A673 (cell line): ENCODE results near the gene TENM3.

Experiments
- EZH2 ChIP-seq: fragments of 200-600 bp; sonication (generic); IDR thresholded peaks from 2 replicates; pipeline ENCODE4 v1.6.1; 2017; ENCODE audit warnings: borderline replicate concordance, low read depth, mild to moderate bottlenecking, mixed read lengths, antibody characterized with exemption, low read length; ENCODE audit not compliant: poor library complexity, severe bottlenecking
- TF ChIP-seq, protein P1 (sequence below): fragments of 300-800, 200-600 bp; sonication (generic); conservative IDR thresholded peaks from 2 replicates; pipeline ENCODE4 v1.5.1; 2017; ENCODE audit warnings: low read depth, mild to moderate bottlenecking, antibody characterized with exemption, low read length, moderate library complexity, mixed read lengths

DNA sequence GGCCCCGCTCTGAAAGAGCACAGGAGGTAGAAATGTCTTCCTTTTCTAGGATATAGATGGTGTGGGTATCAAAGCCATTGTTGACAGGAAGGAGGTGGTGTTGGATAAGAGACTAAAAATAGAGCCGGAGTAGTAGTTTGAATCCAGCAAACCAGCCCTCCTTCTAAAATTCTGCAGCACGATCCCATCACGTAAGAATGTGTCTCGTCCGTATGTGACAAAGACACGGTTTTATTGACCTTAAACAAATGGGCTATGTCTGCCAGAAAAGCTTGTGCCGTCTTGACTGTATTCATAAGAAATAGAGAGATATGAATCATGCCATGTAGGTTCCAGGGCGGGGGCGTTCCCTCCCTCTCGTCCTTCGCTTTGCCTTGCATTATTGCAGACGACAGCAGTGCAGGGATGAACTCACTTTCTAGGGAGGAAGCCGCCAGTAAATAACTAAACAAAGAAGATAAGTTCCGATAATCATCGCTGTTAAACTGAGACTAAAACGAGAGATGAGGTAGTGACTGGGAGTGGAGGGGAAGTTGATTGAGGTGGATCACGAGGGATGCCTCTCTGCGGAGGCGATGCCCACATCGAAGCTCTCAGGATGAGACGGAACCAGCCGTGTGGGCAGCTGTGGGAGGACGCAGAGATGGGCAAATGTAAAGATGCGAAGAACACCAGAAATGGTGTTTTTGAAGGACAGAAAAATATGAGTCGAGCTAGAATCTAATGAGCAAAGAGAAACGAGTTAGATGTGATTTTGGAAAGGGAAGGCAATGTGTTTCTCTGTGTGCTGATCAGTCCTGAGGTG lies 3.4 kb downstream of the TENM3 start:
- no peak for TF ChIP-seq EZH2
- TF ChIP-seq, protein P1, sequence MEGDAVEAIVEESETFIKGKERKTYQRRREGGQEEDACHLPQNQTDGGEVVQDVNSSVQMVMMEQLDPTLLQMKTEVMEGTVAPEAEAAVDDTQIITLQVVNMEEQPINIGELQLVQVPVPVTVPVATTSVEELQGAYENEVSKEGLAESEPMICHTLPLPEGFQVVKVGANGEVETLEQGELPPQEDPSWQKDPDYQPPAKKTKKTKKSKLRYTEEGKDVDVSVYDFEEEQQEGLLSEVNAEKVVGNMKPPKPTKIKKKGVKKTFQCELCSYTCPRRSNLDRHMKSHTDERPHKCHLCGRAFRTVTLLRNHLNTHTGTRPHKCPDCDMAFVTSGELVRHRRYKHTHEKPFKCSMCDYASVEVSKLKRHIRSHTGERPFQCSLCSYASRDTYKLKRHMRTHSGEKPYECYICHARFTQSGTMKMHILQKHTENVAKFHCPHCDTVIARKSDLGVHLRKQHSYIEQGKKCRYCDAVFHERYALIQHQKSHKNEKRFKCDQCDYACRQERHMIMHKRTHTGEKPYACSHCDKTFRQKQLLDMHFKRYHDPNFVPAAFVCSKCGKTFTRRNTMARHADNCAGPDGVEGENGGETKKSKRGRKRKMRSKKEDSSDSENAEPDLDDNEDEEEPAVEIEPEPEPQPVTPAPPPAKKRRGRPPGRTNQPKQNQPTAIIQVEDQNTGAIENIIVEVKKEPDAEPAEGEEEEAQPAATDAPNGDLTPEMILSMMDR: no peak
